ENCODE measurements around the gene SDR39U1.
"Not testable (repeated sequence)": the region's sequence is repeated elsewhere in the genome, so short reads cannot be mapped to it uniquely, and the experiment has no call there.

The SDR39U1 gene

GRCh38 chr14:24442240-24443052 lies at the start of gene SDR39U1:
SDR39U1 (minus strand) TSS chr14:24442776; CDS start chr14:24442769, 7 bp downstream.
- TF ChIP-seq CTCF (IDR thresholded peaks at IDR 0.05; ENCODE audit: low read depth, low read length), result no peak
- peak within 1 kb of the TSS; percentile 88 for H3K4me3 ChIP-seq (ENCODE audit: low read depth, low read length)

GRCh38 chr14:24491586-24492408 lies 49.2 kb upstream of the SDR39U1 start:
- not testable (repeated sequence) for H3K4me3 ChIP-seq (ENCODE audit: low read depth, low read length)

GRCh38 chr14:24483604-24484252 lies 41.2 kb upstream of the SDR39U1 start:
- no peak for TF ChIP-seq CTCF (IDR thresholded peaks at IDR 0.05; ENCODE audit: low read depth, low read length)
- H3K4me3 ChIP-seq (ENCODE audit: low read depth, low read length), result no peak overlapping the region

GRCh38 chr14:24482699-24483303 lies 40.2 kb upstream of the SDR39U1 start:
- not testable (repeated sequence) for H3K4me3 ChIP-seq (ENCODE audit: low read depth, low read length)

GRCh38 chr14:24481622-24482324 lies 39.2 kb upstream of the SDR39U1 start:
- peak; percentile 62 for TF ChIP-seq CTCF (IDR thresholded peaks at IDR 0.05; ENCODE audit: low read depth, low read length)
- H3K4me3 ChIP-seq (ENCODE audit: low read depth, low read length), result no peak overlapping the region

GRCh38 chr14:24479999-24480398 lies 37.4 kb upstream of the SDR39U1 start:
- not testable (repeated sequence) for H3K4me3 ChIP-seq (ENCODE audit: low read depth, low read length)

GRCh38 chr14:24475261-24475660 lies 32.7 kb upstream of the SDR39U1 start:
- TF ChIP-seq CTCF (IDR thresholded peaks at IDR 0.05; ENCODE audit: low read depth, low read length), result no peak
- no peak overlapping the region for H3K4me3 ChIP-seq (ENCODE audit: low read depth, low read length)

- no peak overlapping the region for H3K4me3 ChIP-seq (ENCODE audit: low read depth, low read length)
- no peak for TF ChIP-seq CTCF (IDR thresholded peaks at IDR 0.05; ENCODE audit: low read depth, low read length)
Measured at GRCh38 chr14:24473211-24473610, 30.6 kb upstream of the SDR39U1 start.

GRCh38 chr14:24470450-24470849 lies 27.9 kb upstream of the SDR39U1 start:
- not testable (repeated sequence) for H3K4me3 ChIP-seq (ENCODE audit: low read depth, low read length)

Data from WI38 (cell line).